Upper lobe of right lung (tissue), 1 donor: ENCODE results near the gene CAPZA1. TPM values are rescaled to one million over a fixed set of nuclear protein-coding genes. Genes with fewer than 3 reads are reported as not detected.

ENCODE experiments used
- ATAC-seq: fragments of 200-7000 bp; cut with Tn5 transposase; one replicate; pipeline ENCODE4 v1.9.1; 2020; ENCODE audit warnings: mild to moderate bottlenecking, moderate library complexity
- DNase-seq: peaks from one replicate; pipeline ENCODE4 v3.0.0-alpha.2; 2020
- H3K27ac ChIP-seq: fragments of 200-600 bp; one replicate; pipeline ENCODE4 v1.8.0; 2022
- H3K27me3 ChIP-seq: fragments of 200-600 bp; one replicate; pipeline ENCODE4 v1.8.0; 2022; ENCODE audit warnings: mild to moderate bottlenecking
- H3K36me3 ChIP-seq: fragments of 200-600 bp; one replicate; pipeline ENCODE4 v1.8.0; 2022
- H3K4me1 ChIP-seq: fragments of 200-600 bp; one replicate; pipeline ENCODE4 v1.8.0; 2022
- H3K4me3 ChIP-seq: fragments of 200-600 bp; one replicate; pipeline ENCODE4 v1.8.0; 2022; ENCODE audit warnings: mild to moderate bottlenecking
- H3K9me3 ChIP-seq: fragments of 200-600 bp; one replicate; pipeline ENCODE4 v1.8.0; 2022
- CTCF ChIP-seq: fragments of 200-600 bp; IDR thresholded peaks from one replicate; pipeline ENCODE4 v1.8.0; 2022; ENCODE audit warnings: antibody characterized with exemption
- intact Hi-C: fragments of 100-400 bp; cut with DNase I; formaldehyde crosslinking; loops from one replicate; pipeline ENCODE4 v1.11.0; 2022
- long read RNA-seq: library from polyadenylated mRNA; unstranded; transcript quantifications from one replicate; pipeline ENCODE4 v2.0.0, GENCODE V29; 2021
- total RNA-seq: library from RNA; stranded (reverse); fragmentation: NEBNext Ultra II Directional; extraction: Animal tissue kit (Norgen Biotek cat#: 25700); gene quantifications from one replicate; pipeline ENCODE4 v1.2.1, GENCODE V29; 2021
- donor health status: DM: no; HTN: yes; CAD: no; lungs with severe emphysema.

Gene CAPZA1
- total RNA-seq: 123 TPM
- long read RNA-seq, transcript CAPZA1-201 (10 exons, 3,020 nt): major isoform, 123 of 132 reads
- long read RNA-seq, partial matches to known transcripts: 3 of 132 reads
- long read RNA-seq, other reads (novel, unspliced or antisense): 5 of 132 reads

- Histone ChIP-seq H3K36me3 (peaks cover 12% of the 10 kb centered on the region), H3K4me1 (peaks cover 31% of the 10 kb centered on the region), H3K9me3 (no peaks in the 10 kb centered on the region), H3K4me3 (peak within 1 kb of the TSS; percentile 97), H3K27me3 (no peaks in the 10 kb centered on the region), H3K27ac (peak within 1 kb of the TSS; percentile 99)
- peak; percentile 95 for DNase-seq
- peak; percentile 98 for ATAC-seq
- intact Hi-C loops: loop anchor here (10.0 kb wide), 1 partner anchor 85 kb away; the partner anchor contains the start of gene RHOC
- no peak for TF ChIP-seq CTCF
Measured at GRCh38 chr1:112619518-112620376, at the start of gene CAPZA1. CAPZA1 (plus strand) TSS chr1:112619832; CDS start chr1:112619845, 13 bp downstream.

- intact Hi-C loops: no loop called here
- ATAC-seq (no peak), DNase-seq (no peak)
- no peak for TF ChIP-seq CTCF
- no peaks in the 10 kb centered on the region for H3K27me3 ChIP-seq
- H3K36me3 ChIP-seq: peaks cover 63% of the 10 kb centered on the region
- no peak overlapping the region for H3K27ac ChIP-seq
- H3K4me1 ChIP-seq: no peaks in the 10 kb centered on the region
- no peaks in the 10 kb centered on the region for H3K9me3 ChIP-seq
- no peak overlapping the region for H3K4me3 ChIP-seq
Measured at GRCh38 chr1:112575154-112575804, 44.4 kb upstream of the CAPZA1 start.

- no peaks in the 10 kb centered on the region for H3K27me3 ChIP-seq
- intact Hi-C loops: no loop called here
- no peak for ATAC-seq
- TF ChIP-seq CTCF: no peak
- no peaks in the 10 kb centered on the region for H3K9me3 ChIP-seq
- no peak overlapping the region for H3K4me3 ChIP-seq
- no peak for DNase-seq
- no peak overlapping the region for H3K27ac ChIP-seq
- H3K4me1 ChIP-seq: no peaks in the 10 kb centered on the region
- peaks cover 64% of the 10 kb centered on the region for H3K36me3 ChIP-seq
Measured at GRCh38 chr1:112576240-112576639, 43.4 kb upstream of the CAPZA1 start.

GRCh38 chr1:112579801-112580510 is 39.7 kb upstream of the CAPZA1 start:
- Histone ChIP-seq H3K27me3 (no peaks in the 10 kb centered on the region), H3K27ac (no peak overlapping the region), H3K9me3 (no peaks in the 10 kb centered on the region), H3K4me1 (no peaks in the 10 kb centered on the region), H3K4me3 (no peak overlapping the region), H3K36me3 (peaks cover 55% of the 10 kb centered on the region)
- no peak for ATAC-seq
- intact Hi-C loops: no loop called here
- no peak for TF ChIP-seq CTCF
- no peak for DNase-seq

- intact Hi-C loops: no loop called here
- Histone ChIP-seq H3K27ac (no peak overlapping the region), H3K4me3 (no peak overlapping the region), H3K4me1 (no peaks in the 10 kb centered on the region), H3K27me3 (no peaks in the 10 kb centered on the region), H3K36me3 (peaks cover 39% of the 10 kb centered on the region), H3K9me3 (no peaks in the 10 kb centered on the region)
- no peak for TF ChIP-seq CTCF
- DNase-seq: no peak
- no peak for ATAC-seq
Measured at GRCh38 chr1:112581586-112582192, 37.9 kb upstream of the CAPZA1 start.
